ENCODE results near the gene TRMT44.
"Not testable (repeated sequence)": the region's sequence is repeated elsewhere in the genome, so short reads cannot be mapped to it uniquely, and the experiment has no call there.

The TRMT44 gene

DNA sequence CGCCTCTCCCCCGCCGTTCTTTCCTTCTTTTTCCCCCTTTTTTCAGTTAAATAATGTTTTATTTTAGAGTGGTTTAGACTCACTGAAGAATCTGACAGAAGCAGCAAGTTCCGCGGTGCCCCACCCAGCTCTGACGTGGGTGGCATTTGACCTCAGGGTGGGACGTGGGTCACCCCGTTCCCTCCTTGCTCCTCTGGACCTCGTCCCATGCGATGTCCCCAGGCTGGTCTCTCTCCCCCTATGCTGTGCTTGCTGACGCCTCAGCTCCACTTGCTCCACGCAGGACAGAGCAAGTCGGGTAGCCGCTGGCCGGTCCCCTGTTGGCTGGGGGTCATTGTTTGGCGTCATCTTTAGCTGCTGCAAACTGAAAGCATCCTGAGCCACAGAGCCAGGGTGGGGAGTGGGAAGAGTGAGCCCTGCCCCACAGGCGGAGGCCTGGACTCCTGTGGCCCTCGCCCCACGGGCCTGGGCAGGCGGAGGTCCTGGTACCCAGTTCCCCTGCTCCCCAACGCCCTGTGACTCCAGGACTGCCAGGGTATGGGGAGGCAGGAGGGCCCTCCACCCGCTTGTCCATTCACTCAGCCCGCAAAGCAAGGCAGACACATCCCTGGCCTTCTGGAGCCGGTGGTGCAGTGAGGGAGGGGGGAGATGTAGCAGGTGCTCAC is 30.8 kb downstream of the TRMT44 start:
- no peak for DNase-seq

- DNase-seq: no peak
Measured at GRCh38 chr4:8472158-8472688, 31.6 kb downstream of the TRMT44 start.

DNA sequence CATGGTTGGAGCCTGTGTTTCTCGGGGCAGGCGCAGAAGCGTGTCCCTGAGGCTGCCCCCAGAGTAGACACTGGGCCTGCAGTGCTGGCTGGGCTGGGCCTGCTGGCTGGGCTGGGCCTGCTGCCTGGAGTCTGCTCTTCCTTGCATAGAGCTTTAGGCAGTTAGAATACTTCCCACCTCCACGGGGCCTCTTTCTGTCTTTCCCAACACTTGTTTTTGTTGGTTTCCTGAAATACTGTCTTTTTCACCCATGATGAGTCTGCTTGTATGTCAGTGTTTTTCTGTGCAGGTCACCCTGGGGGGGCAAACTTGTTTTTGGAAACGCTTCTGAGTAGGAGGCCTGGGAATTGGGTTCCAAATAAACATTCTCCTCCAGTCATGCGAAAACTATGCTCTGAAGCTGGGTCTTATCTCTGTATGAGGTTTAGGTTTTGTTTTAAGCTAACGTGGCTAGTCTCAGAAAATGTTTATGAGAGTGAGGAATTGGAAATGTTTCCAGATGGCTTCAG is 32.2 kb downstream of the TRMT44 start:
- DNase-seq: no peak

- DNase-seq: no peak
Measured at GRCh38 chr4:8473198-8473919, 32.8 kb downstream of the TRMT44 start.

GRCh38 chr4:8473920-8474590 is 33.5 kb downstream of the TRMT44 start:
- no peak for DNase-seq

- no peak for DNase-seq
Measured at GRCh38 chr4:8474856-8475255, 34.3 kb downstream of the TRMT44 start.

DNA sequence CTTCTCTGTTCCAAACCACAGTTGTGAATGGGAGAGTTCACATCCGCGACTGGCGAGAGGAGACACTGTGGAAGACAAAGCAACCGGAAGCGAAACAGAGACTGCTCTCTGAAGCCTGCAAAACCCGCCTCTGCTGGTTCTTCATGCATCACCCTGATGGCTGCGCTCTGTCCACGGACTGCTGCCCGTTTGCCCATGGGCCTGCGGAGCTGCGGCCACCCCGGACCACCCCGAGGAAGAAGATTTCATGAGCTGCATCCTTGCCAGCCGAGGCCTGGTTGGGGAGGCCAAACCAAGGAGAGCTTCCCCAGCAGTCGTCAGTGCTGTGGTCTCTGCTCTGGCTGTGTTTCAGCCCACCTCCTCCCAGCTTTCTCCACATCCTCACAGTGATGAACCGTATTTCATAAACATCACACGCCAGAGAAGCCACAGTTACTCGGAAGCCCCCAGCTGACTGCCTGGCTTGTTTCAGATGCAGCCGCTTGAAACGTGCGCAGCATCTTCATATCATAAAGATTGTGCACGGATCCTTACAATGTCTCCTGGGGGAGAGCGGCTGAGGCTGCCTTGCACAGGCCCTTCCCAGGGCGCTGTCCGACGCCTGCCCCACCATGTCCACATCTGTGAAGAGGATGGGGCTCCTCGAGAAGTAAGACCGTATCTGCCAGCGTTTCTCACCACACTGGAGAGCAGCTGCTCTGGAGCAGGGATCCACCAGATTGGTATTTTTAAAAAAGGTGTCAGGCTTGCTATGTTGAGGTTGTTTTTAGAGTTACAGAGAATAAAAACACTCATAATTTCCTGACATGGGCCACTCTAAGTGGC is 35.4 kb downstream of the TRMT44 start:
- DNase-seq: no peak

- DNase-seq: no peak
Measured at GRCh38 chr4:8477095-8477635, 36.6 kb downstream of the TRMT44 start.

DNA sequence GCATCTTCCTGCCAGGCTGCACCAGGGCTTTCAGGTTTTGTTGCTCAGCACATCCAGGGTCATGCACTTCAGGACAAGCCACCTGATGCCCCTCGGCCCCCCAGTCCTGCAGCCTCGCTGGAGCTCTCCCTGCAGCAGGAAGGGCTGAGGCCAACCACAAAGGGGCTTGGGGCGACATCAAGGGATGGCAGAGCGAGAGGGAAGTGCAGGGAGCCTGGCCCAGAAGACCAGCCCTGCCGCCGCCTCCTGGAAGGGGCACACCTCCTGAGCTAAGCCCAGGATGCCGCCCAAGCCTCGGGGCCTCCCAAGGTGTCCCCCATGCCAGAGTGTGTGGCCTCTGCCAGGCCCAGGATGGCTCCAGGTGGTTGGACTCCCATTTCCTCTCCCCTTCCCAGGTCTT is 37.1 kb downstream of the TRMT44 start:
- DNase-seq: no peak

DNA sequence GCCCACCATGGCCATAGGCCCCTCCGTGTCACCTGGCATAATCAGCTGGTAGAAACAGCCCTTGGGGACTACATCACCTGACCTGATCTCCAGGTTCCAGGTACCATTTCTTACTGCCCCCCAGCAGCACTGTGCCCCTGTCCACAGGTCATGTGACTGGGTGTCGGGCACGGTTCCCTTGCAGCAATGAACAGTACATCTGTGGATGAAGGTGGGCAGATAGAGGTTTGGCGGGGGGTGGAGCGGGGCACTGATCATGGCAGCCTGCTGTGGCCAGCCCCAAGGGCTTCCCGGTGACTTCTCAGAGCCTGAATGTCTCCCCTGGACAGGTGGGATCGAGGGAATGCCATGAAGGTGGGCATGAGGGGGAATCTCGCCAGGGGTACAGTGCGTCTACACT is 37.8 kb downstream of the TRMT44 start:
- DNase-seq: no peak

GRCh38 chr4:8478801-8479744 is 38.5 kb downstream of the TRMT44 start:
- DNase-seq: no peak

- DNase-seq: no peak
Measured at GRCh38 chr4:8480221-8480620, 39.6 kb downstream of the TRMT44 start.

- not testable (repeated sequence) for DNase-seq
Measured at GRCh38 chr4:8486643-8487042, 46.1 kb downstream of the TRMT44 start.

- no peak for DNase-seq
Measured at GRCh38 chr4:8488791-8489369, 48.3 kb downstream of the TRMT44 start.

- DNase-seq: not testable (repeated sequence)
Measured at GRCh38 chr4:8491478-8491877, 50.9 kb downstream of the TRMT44 start.

DNA sequence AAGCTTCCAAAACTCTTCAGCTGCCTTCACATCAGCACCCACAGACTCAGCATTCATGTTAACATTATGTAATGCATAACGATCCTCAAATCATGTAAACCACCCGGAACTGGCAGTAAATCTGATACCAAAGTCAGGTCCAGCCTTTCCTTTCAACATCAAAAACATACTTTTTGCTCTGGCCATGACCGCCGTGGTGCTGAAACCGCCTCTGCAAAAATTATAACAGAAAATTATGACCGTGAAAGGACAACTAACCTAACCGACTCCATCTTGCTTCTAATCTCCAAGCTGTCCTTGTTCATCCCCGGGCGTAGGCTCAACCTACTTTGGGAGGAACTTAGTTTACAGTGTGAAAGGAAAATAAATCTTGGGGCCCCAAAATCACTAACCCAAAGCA is 51.6 kb downstream of the TRMT44 start:
- DNase-seq: no peak

DNA sequence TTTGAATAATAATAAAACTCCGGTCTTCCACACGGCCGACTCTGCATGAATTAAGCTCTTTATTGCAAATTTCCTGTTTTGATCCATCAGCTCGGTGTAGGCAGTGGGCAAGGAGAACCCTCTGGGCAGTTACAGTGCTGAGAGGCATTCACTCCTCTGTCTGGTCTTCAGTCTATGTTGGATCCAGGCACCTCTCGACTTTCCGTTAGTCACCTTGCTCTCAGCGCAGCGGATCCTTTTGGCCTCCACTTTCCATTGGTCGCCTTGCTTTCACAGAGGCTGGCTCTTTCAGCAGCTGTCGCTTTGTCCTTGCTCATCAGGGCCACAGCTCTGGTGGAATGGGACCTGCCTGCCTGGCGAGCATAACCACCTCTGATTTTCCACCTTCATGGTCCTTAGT is 52.9 kb downstream of the TRMT44 start:
- DNase-seq: no peak

DNA sequence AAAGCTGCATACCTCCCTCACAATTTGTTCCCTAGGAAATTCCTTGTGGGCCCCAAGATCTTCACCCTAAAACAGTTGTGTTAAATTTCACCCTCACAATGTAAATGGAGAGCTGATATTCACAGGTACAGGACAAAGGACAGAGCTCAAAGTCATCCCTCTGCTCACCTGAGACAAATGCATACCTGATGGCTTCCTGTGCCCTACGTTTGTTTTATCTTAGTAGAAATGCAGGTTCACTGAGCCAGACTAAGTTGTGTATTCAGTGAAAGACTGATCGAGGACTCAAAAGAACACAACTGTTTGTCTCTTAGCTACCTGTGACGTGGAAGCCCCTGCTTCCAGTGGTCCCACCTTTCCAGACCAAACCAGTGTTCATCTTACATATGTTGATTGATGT is 53.6 kb downstream of the TRMT44 start:
- DNase-seq: no peak

DNA sequence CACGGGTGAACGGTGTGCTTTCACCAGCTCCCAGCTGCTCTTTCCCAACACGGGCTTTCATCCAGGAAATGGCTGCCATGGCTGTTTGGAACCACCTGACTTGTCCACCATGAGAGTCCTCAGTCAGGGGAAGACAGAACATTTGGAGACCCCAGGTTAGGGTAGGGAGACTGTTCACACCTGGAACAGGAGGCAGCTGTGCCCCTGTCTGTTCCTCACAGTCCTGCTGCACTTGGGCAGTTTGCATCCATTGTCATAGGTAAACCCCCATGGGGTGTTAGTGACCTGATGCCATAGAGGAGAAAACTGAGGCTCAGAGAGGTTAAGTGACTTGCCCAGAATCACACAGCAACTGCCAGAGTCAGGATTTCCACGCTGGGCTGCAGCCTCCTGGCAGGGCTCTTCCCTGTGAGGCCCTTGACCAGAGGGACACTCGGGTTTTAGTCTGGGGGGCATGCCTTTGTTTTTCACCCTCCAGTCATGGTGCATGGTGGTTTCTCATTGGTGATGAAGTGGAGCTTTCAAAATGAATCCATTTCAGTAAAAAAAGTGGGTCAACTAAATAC is 54.5 kb downstream of the TRMT44 start:
- no peak for DNase-seq

DNA sequence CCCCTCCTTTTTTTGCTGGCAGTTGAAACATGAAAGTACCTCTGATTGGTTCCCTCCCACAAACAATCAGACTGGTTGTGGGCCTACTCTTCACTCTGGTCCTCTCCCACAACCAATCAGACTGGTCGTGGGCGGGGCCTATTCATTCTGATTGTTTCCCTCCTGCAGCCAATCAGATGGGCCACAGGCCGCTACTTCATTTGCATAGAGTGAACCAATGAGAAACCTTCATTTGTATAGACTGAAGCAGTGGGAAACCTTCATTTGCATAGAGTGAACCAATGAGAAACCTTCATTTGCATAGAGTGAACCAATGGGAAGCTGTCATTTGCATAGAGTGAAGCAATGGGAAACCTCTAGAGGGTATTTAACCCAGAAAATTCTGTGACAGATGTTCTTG is 55.2 kb downstream of the TRMT44 start:
- DNase-seq: no peak

DNA sequence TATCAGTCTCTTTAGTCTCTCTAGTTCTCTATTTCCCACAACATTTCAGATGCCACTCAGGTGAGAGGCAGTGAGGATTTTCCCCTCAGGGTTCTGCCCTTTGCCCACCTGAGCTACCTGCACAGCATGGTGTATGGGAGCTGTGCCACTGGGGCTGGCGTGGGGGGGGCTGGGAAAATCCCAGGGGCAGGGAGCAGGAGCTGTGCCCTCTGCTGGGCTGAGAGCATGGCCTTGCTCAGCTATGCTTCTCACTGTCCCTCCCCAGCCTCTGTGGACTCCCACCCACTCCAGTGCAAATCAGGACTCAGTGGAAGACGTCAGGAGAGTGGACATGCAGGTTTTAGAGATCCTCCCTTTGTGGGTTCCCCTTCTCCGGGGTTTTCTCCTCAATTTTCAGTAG is 57.2 kb downstream of the TRMT44 start:
- no peak for DNase-seq
